ENCODE results near the gene GUK1.
"Not testable (repeated sequence)": the region's sequence is repeated elsewhere in the genome, so short reads cannot be mapped to it uniquely, and the experiment has no call there.

The GUK1 gene

GRCh38 chr1:228178737-228179684, 38.9 kb downstream of the GUK1 start:
- no peak for DNase-seq

GRCh38 chr1:228180271-228180958, 40.3 kb downstream of the GUK1 start:
- no peak for DNase-seq

- no peak for DNase-seq
These were observed 41.0 kb downstream of the GUK1 start for GRCh38 chr1:228180959-228181644.

- no peak for DNase-seq
These were observed 41.6 kb downstream of the GUK1 start for GRCh38 chr1:228181645-228182034.

- DNase-seq: no peak
These were observed 42.4 kb downstream of the GUK1 start for GRCh38 chr1:228182296-228183030.

GRCh38 chr1:228184152-228184551, 44.1 kb downstream of the GUK1 start:
- DNase-seq: no peak

GRCh38 chr1:228185641-228185965, 45.5 kb downstream of the GUK1 start:
- peak; percentile 51 to 72 (median 67) for DNase-seq

GRCh38 chr1:228188249-228188648, 48.2 kb downstream of the GUK1 start:
- not testable (repeated sequence) for DNase-seq

GRCh38 chr1:228190182-228190581, 50.1 kb downstream of the GUK1 start:
- DNase-seq: no peak

- DNase-seq: no peak
These were observed 50.7 kb downstream of the GUK1 start for GRCh38 chr1:228190778-228191177.

GRCh38 chr1:228194436-228194835, 54.4 kb downstream of the GUK1 start:
- DNase-seq: no peak

GRCh38 chr1:228194921-228195812, 55.1 kb downstream of the GUK1 start:
- DNase-seq: no peak

- DNase-seq: no peak
These were observed 57.6 kb downstream of the GUK1 start for GRCh38 chr1:228197555-228198147.
